A673 (cell line): ENCODE measurements around the gene CACNA1G. TPM values are rescaled to one million over a fixed set of nuclear protein-coding genes. Genes with fewer than 3 reads are reported as not detected.

Experiments used
- BruUV-seq: library from RNA; stranded (reverse); fragments of 400-500 nt; replicated peaks from 2 replicates; lab custom pipeline; 2021; lab: Mats Ljungman, UMichigan
- CTCF ChIA-PET: fragments of 300-600 bp; sonication (Branson Sonifier 250); formaldehyde crosslinking; loops from one replicate; lab custom pipeline; 2022; ENCODE audit warnings: antibody characterized with exemption; lab: Charles Lee
- POLR2A ChIA-PET: fragments of 300-600 bp; sonication (Branson Sonifier 250); formaldehyde crosslinking; loops from one replicate; lab custom pipeline; 2022; ENCODE audit warnings: antibody characterized with exemption; ENCODE audit not compliant: low non-redundant PET; lab: Charles Lee
- DNase-seq: peaks from one replicate; pipeline ENCODE4 v3.0.0-alpha.2; 2015; ENCODE audit warnings: low spot score
- H3K27ac ChIP-seq: fragments of 200-600 bp; sonication (generic); 2 replicates; pipeline ENCODE4 v1.5.1; 2016; ENCODE audit warnings: mixed run types, low read depth, mild to moderate bottlenecking, mixed read lengths, antibody characterized with exemption, low read length; ENCODE audit not compliant: poor library complexity, severe bottlenecking
- H3K27me3 ChIP-seq: fragments of 200-600 bp; sonication (generic); replicated peaks from 2 replicates; pipeline ENCODE4 v1.6.1; 2017; ENCODE audit warnings: mixed run types, low read depth, mild to moderate bottlenecking, mixed read lengths, antibody characterized with exemption, low read length; ENCODE audit not compliant: insufficient read depth, poor library complexity
- H3K36me3 ChIP-seq: fragments of 200-600 bp; sonication (generic); 2 replicates; pipeline ENCODE4 v1.6.1; 2016; ENCODE audit warnings: mixed run types, mild to moderate bottlenecking, mixed read lengths, antibody characterized with exemption, low read length; ENCODE audit not compliant: insufficient read depth, poor library complexity, severe bottlenecking
- H3K4me1 ChIP-seq: fragments of 200-600 bp; sonication (generic); 2 replicates; pipeline ENCODE4 v1.6.1; 2017; ENCODE audit warnings: mixed run types, mild to moderate bottlenecking, mixed read lengths, antibody characterized with exemption, low read length; ENCODE audit not compliant: insufficient read depth, poor library complexity, severe bottlenecking
- H3K4me3 ChIP-seq: fragments of 200-600 bp; sonication (generic); 2 replicates; pipeline ENCODE4 v1.5.1; 2016; ENCODE audit warnings: low read depth, mixed run types, mild to moderate bottlenecking, mixed read lengths, low read length; ENCODE audit not compliant: poor library complexity, severe bottlenecking
- H3K9me3 ChIP-seq: fragments of 200-600 bp; sonication (generic); 2 replicates; pipeline ENCODE4 v1.6.1; 2016; ENCODE audit warnings: mixed run types, low read depth, mild to moderate bottlenecking, mixed read lengths, antibody characterized with exemption, low read length; ENCODE audit not compliant: poor library complexity, severe bottlenecking
- CTCF ChIP-seq: fragments of 300-800, 200-600 bp; sonication (generic); conservative IDR thresholded peaks from 2 replicates; pipeline ENCODE4 v1.5.1; 2017; ENCODE audit warnings: low read depth, mild to moderate bottlenecking, antibody characterized with exemption, low read length, moderate library complexity, mixed read lengths
- EZH2 ChIP-seq: fragments of 200-600 bp; sonication (generic); IDR thresholded peaks from 2 replicates; pipeline ENCODE4 v1.6.1; 2017; ENCODE audit warnings: borderline replicate concordance, low read depth, mild to moderate bottlenecking, mixed read lengths, antibody characterized with exemption, low read length; ENCODE audit not compliant: poor library complexity, severe bottlenecking
- intact Hi-C: fragments of 100-400 bp; cut with micrococcal nuclease; formaldehyde crosslinking; loops from one replicate; pipeline ENCODE4 v1.10.0; 2022; ENCODE audit not compliant: unreplicated experiment
- total RNA-seq: library from RNA; stranded (reverse); gene quantifications from 2 replicates; pipeline ENCODE4 v1.2.3, GENCODE V29; 2021

Gene CACNA1G
- total RNA-seq, 1 experiment from 2014 or later, result 7.1 TPM

GRCh38 chr17:50672831-50673551 lies 112.5 kb downstream of the CACNA1G start:
- BruUV-seq, result no TSS peak
- POLR2A ChIA-PET, result no interaction called here
- no peak for TF ChIP-seq EZH2
- no peak for TF ChIP-seq CTCF
- intact Hi-C loops, result no loop called here
- H3K9me3 ChIP-seq, result no peaks in the 10 kb centered on the region
- CTCF ChIA-PET, result interaction anchor here (0.7 kb wide), 1 partner anchor 110 kb away, joined by 3 read pairs; no protein-coding TSS in a partner anchor
- DNase-seq, result no peak
- no peak overlapping the region for H3K27ac ChIP-seq
- H3K27me3 ChIP-seq, result no peaks in the 10 kb centered on the region
- no peaks in the 10 kb centered on the region for H3K36me3 ChIP-seq
- H3K4me3 ChIP-seq, result no peak overlapping the region
- no peaks in the 10 kb centered on the region for H3K4me1 ChIP-seq

- no peaks in the 10 kb centered on the region for H3K9me3 ChIP-seq
- ChIA-PET POLR2A (no interaction called here), CTCF (no interaction called here)
- no peak for DNase-seq
- BruUV-seq, result no TSS peak
- no peaks in the 10 kb centered on the region for H3K36me3 ChIP-seq
- no peak for TF ChIP-seq CTCF
- no peak for TF ChIP-seq EZH2
- intact Hi-C loops, result no loop called here
- no peaks in the 10 kb centered on the region for H3K4me1 ChIP-seq
- H3K27me3 ChIP-seq, result no peaks in the 10 kb centered on the region
- H3K27ac ChIP-seq, result no peak overlapping the region
- H3K4me3 ChIP-seq, result no peak overlapping the region
Observed at GRCh38 chr17:50675190-50675589, 114.7 kb downstream of the CACNA1G start.

DNA sequence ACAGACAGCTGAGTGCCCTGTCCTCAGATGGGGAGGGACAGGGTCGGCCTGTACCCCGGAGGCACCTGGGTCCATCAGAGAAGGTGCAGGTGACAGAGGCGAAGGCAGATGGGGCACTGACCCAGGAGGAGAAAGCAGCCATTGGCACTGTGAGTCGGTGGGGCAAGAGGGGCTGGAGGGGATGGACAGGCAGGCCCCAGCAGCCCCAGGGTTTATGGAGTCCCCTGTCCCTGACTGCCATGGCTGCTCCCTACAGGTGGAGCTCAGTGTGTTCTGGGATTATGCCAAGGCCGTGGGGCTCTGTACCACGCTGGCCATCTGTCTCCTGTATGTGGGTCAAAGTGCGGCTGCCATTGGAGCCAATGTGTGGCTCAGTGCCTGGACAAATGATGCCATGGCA lies 115.1 kb downstream of the CACNA1G start:
- no peaks in the 10 kb centered on the region for H3K9me3 ChIP-seq
- TF ChIP-seq EZH2 (no peak), CTCF (no peak)
- intact Hi-C loops, result no loop called here
- POLR2A ChIA-PET, result no interaction called here
- CTCF ChIA-PET, result no interaction called here
- no peak overlapping the region for H3K4me3 ChIP-seq
- no peaks in the 10 kb centered on the region for H3K36me3 ChIP-seq
- no peak for DNase-seq
- no peaks in the 10 kb centered on the region for H3K4me1 ChIP-seq
- H3K27me3 ChIP-seq, result no peaks in the 10 kb centered on the region
- BruUV-seq, result no TSS peak
- H3K27ac ChIP-seq, result no peak overlapping the region
